K562 (cell line): ENCODE results near the gene NDUFS8. TPM values are rescaled to one million over a fixed set of nuclear protein-coding genes. Genes with fewer than 3 reads are reported as not detected.
"Not testable (repeated sequence)": the region's sequence is repeated elsewhere in the genome, so short reads cannot be mapped to it uniquely, and the experiment has no call there.

Source experiments
- ATAC-seq: fragments of 200-7000 bp; cut with Tn5 transposase; 3 replicates; pipeline ENCODE4 v1.9.1; 2020; ENCODE audit warnings: moderate library complexity
- BruUV-seq: library from RNA; stranded (reverse); fragments of 400-500 nt; replicated peaks from 2 replicates; lab custom pipeline; 2021; lab: Mats Ljungman, UMichigan
- CTCF ChIA-PET: fragments of 300-600 bp; formaldehyde crosslinking; extraction: SDS; loops from one replicate; lab custom pipeline; 2021; ENCODE audit warnings: low intra/inter-chr PET ratio; lab: Yijun Ruan, JAX
- POLR2A ChIA-PET: fragments of 300-600, 350-650 bp; sonication (Branson Sonifier 250); formaldehyde crosslinking; extraction: SDS; loops from one replicate; lab custom pipeline; 2021; ENCODE audit warnings: antibody characterized with exemption, inconsistent platforms; lab: Yijun Ruan, JAX
- DNase-seq, 4 experiments: peaks; one replicate each; pipeline versions ENCODE4 v3.0.0 to v3.0.0-alpha.2; 2011 to 2018; ENCODE audit warnings: low spot score in 3 of 4, mixed read lengths in 3 of 4; ENCODE audit errors: extremely low read depth in 1 of 4
- FAIRE-seq: peaks from 2 replicates; lab custom pipeline; 2011; peaks lifted over from hg19 to GRCh38; lab: Jason Lieb, UNC
- H2AFZ ChIP-seq: 2 replicates; pipeline ENCODE4 v1.6.0; 2011; ENCODE audit warnings: low read depth, low read length, control low read depth, inconsistent platforms
- H3K27ac ChIP-seq: fragments of 200-600 bp; 3 replicates; pipeline ENCODE4 v1.8.0; 2011; ENCODE audit warnings: low read depth, mild to moderate bottlenecking, control low read depth, inconsistent platforms, low read length, moderate library complexity, mixed read lengths; ENCODE audit errors: extremely low read depth
- H3K27me3 ChIP-seq, 2 experiments: fragments of 300-600 bp in 1 of 2; 2 replicates in 1 of 2; 3 replicates in 1 of 2; pipeline versions ENCODE4 v1.6.0 to v1.8.0; 2011; ENCODE audit warnings: inconsistent platforms in 2 of 2, low read length in 2 of 2, mild to moderate bottlenecking in 1 of 2, mixed read lengths in 1 of 2, moderate library complexity in 1 of 2; ENCODE audit not compliant: control insufficient read depth in 2 of 2, insufficient read depth in 2 of 2
- H3K36me3 ChIP-seq: fragments of 300-600 bp; 3 replicates; pipeline ENCODE4 v1.8.0; 2011; ENCODE audit warnings: mild to moderate bottlenecking, low read length, inconsistent platforms; ENCODE audit not compliant: control insufficient read depth, insufficient read depth
- H3K4me1 ChIP-seq, 2 experiments: fragments of 200-600 bp in 1 of 2; replicated peaks in 1 of 2; 2 replicates in 1 of 2; 3 replicates in 1 of 2; pipeline versions ENCODE4 v1.5.1 to v1.8.0; 2011; ENCODE audit warnings: inconsistent platforms in 2 of 2, low read length in 2 of 2, mild to moderate bottlenecking in 1 of 2, mixed read lengths in 1 of 2, moderate library complexity in 1 of 2; ENCODE audit not compliant: control insufficient read depth in 2 of 2, insufficient read depth in 2 of 2
- H3K4me2 ChIP-seq: 2 replicates; pipeline ENCODE4 v1.6.1; 2011; ENCODE audit warnings: low read length, control low read depth, inconsistent platforms, mixed read lengths; ENCODE audit not compliant: insufficient read depth
- H3K4me3 ChIP-seq: fragments of 200-600 bp; sonication (generic), shearing (Covaris generic); 2 replicates; pipeline ENCODE4 v1.5.1; 2016; ENCODE audit warnings: control low read depth, inconsistent platforms
- H3K79me2 ChIP-seq: fragments of 200-600 bp; 3 replicates; pipeline ENCODE4 v1.8.0; 2011; ENCODE audit warnings: low read length, inconsistent platforms; ENCODE audit not compliant: control insufficient read depth, insufficient read depth
- H3K9ac ChIP-seq, 2 experiments: 2 replicates each; pipeline versions ENCODE4 v1.6.0 to v1.6.1; 2011; ENCODE audit warnings: low read depth in 2 of 2, low read length in 2 of 2, control low read depth in 1 of 2, inconsistent platforms in 1 of 2, mild to moderate bottlenecking in 1 of 2, mixed read lengths in 1 of 2; ENCODE audit not compliant: insufficient read depth in 1 of 2
- H3K9me1 ChIP-seq: one replicate; pipeline ENCODE4 v1.6.0; 2011; ENCODE audit warnings: inconsistent platforms, mild to moderate bottlenecking, low read length, moderate library complexity; ENCODE audit not compliant: control insufficient read depth, insufficient read depth
- H3K9me3 ChIP-seq: replicated peaks from 2 replicates; pipeline ENCODE4 v1.5.1; 2011; ENCODE audit warnings: low read depth, low read length, inconsistent platforms; ENCODE audit not compliant: control insufficient read depth, insufficient read depth
- H4K20me1 ChIP-seq: replicated peaks from 2 replicates; pipeline ENCODE4 v1.6.1; 2011; ENCODE audit warnings: low read length, inconsistent platforms, mixed read lengths; ENCODE audit not compliant: control insufficient read depth, insufficient read depth
- ZBTB33 ChIP-seq: sonication (generic); formaldehyde crosslinking; IDR thresholded peaks from 2 replicates; pipeline ENCODE4 v1.8.1; 2023; ENCODE audit warnings: mild to moderate bottlenecking, missing genetic modification reagents
- WGBS: fragments of 100-300 bp; shearing (Covaris generic); methylation state at CpG from one replicate; pipeline ENCODE4 v1.1.6; 2016; ENCODE audit warnings: low coverage, mixed read lengths; ENCODE audit not compliant: insufficient coverage; ENCODE audit errors: missing lambda C conversion rate; 5-methylcytosine and 5-hydroxymethylcytosine counted together
- in situ Hi-C: fragments of 300-500 bp; cut with MboI; formaldehyde crosslinking; loops from 4 replicates; pipeline ENCODE4 v1.15.0; 2018; ENCODE audit warnings: inconsistent platforms, mixed read lengths
- intact Hi-C: fragments of 100-400 bp; cut with micrococcal nuclease; formaldehyde crosslinking; loops from 2 replicates; pipeline ENCODE4 v1.14.2; 2022
- polyA plus RNA-seq, 8 experiments: library from polyadenylated mRNA; depleted of rRNA in 4 of 8; stranded (reverse) in 5 of 8; unstranded in 3 of 8; fragments of >200 nt; fragmentation: Nextera tagmentation in 2 of 8; fragmentation: Illumina TruSeq in 1 of 8; extraction: Ambion mirVana in 2 of 8; extraction: Trizol in 1 of 8; gene quantifications; 2 replicates each; pipeline versions ENCODE4 v1.2.1 to v1.2.3, GENCODE V29; 2011 to 2014; ENCODE audit warnings: inconsistent platforms in 1 of 8, missing spikeins in 1 of 8
- total RNA-seq, 7 experiments: library from RNA; depleted of rRNA in 6 of 7; stranded (reverse); fragments of >200 nt in 6 of 7; fragmentation: Illumina TruSeq in 2 of 7; extraction: Trizol in 2 of 7; gene quantifications; 2 replicates each; pipeline versions ENCODE4 v1.2.1 to v1.2.3, GENCODE V29; 2011 to 2021; ENCODE audit warnings: low replicate concordance in 1 of 7

Gene NDUFS8
- total and polyA plus RNA-seq, 9 of the 15 experiments (the other 6 are each of a cell fraction or from before 2014, with no cell fraction given), result 36.5 to 351 (median 101) TPM

- H3K79me2 ChIP-seq, H3K9ac ChIP-seq, H3K27ac ChIP-seq, intact Hi-C loops, DNase-seq, H3K9me1 ChIP-seq, BruUV-seq, H4K20me1 ChIP-seq, H3K9me3 ChIP-seq: not testable (repeated sequence)
- H3K4me1 ChIP-seq, result peaks cover 3 to 15% of the 10 kb centered on the region in 2 experiments; a peak in 3 of 5 replicates
- TF ChIP-seq ZBTB33 (CRISPR knock-in tag), result peak; percentile 63; the same call in 1 of the 2 replicates
- TF ChIP-seq, all 486 proteins: peak for 1; not testable (repeated sequence) for 485
- H2AFZ ChIP-seq, in situ Hi-C loops, ATAC-seq, FAIRE-seq, H3K27me3 ChIP-seq, H3K36me3 ChIP-seq, CTCF ChIA-PET, H3K4me3 ChIP-seq, POLR2A ChIA-PET, H3K4me2 ChIP-seq: not testable (repeated sequence)
- WGBS, result 58% methylated on average over 21 of the region's 70 CpGs
These were observed 38.9 kb upstream of the NDUFS8 start for GRCh38 chr11:67991347-67992121.
